ENCODE results near the gene FADS2.

The FADS2 gene

DNA sequence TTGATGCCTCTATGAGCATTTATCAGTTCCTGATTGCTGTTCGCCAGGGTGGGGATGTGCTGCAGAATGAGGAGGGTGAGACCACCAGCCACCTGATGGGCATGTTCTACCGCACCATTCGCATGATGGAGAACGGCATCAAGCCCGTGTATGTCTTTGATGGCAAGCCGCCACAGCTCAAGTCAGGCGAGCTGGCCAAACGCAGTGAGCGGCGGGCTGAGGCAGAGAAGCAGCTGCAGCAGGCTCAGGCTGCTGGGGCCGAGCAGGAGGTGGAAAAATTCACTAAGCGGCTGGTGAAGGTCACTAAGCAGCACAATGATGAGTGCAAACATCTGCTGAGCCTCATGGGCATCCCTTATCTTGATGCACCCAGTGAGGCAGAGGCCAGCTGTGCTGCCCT lies 32.6 kb upstream of the FADS2 start:
- no peak for DNase-seq (ENCODE audit: low read depth in 1 of 2, low spot score in 1 of 2)

DNA sequence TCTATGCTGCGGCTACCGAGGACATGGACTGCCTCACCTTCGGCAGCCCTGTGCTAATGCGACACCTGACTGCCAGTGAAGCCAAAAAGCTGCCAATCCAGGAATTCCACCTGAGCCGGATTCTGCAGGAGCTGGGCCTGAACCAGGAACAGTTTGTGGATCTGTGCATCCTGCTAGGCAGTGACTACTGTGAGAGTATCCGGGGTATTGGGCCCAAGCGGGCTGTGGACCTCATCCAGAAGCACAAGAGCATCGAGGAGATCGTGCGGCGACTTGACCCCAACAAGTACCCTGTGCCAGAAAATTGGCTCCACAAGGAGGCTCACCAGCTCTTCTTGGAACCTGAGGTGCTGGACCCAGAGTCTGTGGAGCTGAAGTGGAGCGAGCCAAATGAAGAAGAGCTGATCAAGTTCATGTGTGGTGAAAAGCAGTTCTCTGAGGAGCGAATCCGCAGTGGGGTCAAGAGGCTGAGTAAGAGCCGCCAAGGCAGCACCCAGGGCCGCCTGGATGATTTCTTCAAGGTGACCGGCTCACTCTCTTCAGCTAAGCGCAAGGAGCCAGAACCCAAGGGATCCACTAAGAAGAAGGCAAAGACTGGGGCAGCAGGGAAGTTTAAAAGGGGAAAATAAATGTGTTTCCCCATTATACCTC lies 32.1 kb upstream of the FADS2 start:
- TF ChIP-seq SPI1 (IDR thresholded peaks at IDR 0.05; ENCODE audit: borderline replicate concordance, low read depth) (no peak), POLR2AphosphoS5 (IDR thresholded peaks at IDR 0.05; ENCODE audit: low read depth) (no peak), GABPA (IDR thresholded peaks at IDR 0.05; ENCODE audit: low read depth) (no peak)
- TF ChIP-seq, protein P1, sequence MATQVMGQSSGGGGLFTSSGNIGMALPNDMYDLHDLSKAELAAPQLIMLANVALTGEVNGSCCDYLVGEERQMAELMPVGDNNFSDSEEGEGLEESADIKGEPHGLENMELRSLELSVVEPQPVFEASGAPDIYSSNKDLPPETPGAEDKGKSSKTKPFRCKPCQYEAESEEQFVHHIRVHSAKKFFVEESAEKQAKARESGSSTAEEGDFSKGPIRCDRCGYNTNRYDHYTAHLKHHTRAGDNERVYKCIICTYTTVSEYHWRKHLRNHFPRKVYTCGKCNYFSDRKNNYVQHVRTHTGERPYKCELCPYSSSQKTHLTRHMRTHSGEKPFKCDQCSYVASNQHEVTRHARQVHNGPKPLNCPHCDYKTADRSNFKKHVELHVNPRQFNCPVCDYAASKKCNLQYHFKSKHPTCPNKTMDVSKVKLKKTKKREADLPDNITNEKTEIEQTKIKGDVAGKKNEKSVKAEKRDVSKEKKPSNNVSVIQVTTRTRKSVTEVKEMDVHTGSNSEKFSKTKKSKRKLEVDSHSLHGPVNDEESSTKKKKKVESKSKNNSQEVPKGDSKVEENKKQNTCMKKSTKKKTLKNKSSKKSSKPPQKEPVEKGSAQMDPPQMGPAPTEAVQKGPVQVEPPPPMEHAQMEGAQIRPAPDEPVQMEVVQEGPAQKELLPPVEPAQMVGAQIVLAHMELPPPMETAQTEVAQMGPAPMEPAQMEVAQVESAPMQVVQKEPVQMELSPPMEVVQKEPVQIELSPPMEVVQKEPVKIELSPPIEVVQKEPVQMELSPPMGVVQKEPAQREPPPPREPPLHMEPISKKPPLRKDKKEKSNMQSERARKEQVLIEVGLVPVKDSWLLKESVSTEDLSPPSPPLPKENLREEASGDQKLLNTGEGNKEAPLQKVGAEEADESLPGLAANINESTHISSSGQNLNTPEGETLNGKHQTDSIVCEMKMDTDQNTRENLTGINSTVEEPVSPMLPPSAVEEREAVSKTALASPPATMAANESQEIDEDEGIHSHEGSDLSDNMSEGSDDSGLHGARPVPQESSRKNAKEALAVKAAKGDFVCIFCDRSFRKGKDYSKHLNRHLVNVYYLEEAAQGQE (IDR thresholded peaks at IDR 0.05; ENCODE audit: insufficient replicate concordance, low read depth), result no peak
- TF ChIP-seq, protein P2, sequence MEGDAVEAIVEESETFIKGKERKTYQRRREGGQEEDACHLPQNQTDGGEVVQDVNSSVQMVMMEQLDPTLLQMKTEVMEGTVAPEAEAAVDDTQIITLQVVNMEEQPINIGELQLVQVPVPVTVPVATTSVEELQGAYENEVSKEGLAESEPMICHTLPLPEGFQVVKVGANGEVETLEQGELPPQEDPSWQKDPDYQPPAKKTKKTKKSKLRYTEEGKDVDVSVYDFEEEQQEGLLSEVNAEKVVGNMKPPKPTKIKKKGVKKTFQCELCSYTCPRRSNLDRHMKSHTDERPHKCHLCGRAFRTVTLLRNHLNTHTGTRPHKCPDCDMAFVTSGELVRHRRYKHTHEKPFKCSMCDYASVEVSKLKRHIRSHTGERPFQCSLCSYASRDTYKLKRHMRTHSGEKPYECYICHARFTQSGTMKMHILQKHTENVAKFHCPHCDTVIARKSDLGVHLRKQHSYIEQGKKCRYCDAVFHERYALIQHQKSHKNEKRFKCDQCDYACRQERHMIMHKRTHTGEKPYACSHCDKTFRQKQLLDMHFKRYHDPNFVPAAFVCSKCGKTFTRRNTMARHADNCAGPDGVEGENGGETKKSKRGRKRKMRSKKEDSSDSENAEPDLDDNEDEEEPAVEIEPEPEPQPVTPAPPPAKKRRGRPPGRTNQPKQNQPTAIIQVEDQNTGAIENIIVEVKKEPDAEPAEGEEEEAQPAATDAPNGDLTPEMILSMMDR (IDR thresholded peaks at IDR 0.05; ENCODE audit: insufficient read depth, low read length), result no peak
- Histone ChIP-seq H3K27me3 (ENCODE audit: insufficient read depth, poor library complexity, severe bottlenecking) (no peaks in the 10 kb centered on the region), H3K4me3 (replicated peaks; ENCODE audit: insufficient read depth, low read length) (no peak overlapping the region), H3K27ac (replicated peaks) (no peak overlapping the region)
- no peak for DNase-seq (ENCODE audit: low read depth in 1 of 2, low spot score in 1 of 2)

More for the DNA sequence above, 32.6 kb upstream of the FADS2 start:
- Histone ChIP-seq H3K4me3 (replicated peaks; ENCODE audit: insufficient read depth, low read length) (no peak overlapping the region), H3K27me3 (ENCODE audit: insufficient read depth, poor library complexity, severe bottlenecking) (no peaks in the 10 kb centered on the region), H3K27ac (replicated peaks) (no peak overlapping the region)
- TF ChIP-seq, protein P1 (IDR thresholded peaks at IDR 0.05; ENCODE audit: insufficient replicate concordance, low read depth), result no peak
- no peak for TF ChIP-seq SPI1 (IDR thresholded peaks at IDR 0.05; ENCODE audit: borderline replicate concordance, low read depth)
- no peak for TF ChIP-seq GABPA (IDR thresholded peaks at IDR 0.05; ENCODE audit: low read depth)
- TF ChIP-seq POLR2AphosphoS5 (IDR thresholded peaks at IDR 0.05; ENCODE audit: low read depth), result no peak
- TF ChIP-seq, protein P2 (IDR thresholded peaks at IDR 0.05; ENCODE audit: insufficient read depth, low read length), result no peak

DNA sequence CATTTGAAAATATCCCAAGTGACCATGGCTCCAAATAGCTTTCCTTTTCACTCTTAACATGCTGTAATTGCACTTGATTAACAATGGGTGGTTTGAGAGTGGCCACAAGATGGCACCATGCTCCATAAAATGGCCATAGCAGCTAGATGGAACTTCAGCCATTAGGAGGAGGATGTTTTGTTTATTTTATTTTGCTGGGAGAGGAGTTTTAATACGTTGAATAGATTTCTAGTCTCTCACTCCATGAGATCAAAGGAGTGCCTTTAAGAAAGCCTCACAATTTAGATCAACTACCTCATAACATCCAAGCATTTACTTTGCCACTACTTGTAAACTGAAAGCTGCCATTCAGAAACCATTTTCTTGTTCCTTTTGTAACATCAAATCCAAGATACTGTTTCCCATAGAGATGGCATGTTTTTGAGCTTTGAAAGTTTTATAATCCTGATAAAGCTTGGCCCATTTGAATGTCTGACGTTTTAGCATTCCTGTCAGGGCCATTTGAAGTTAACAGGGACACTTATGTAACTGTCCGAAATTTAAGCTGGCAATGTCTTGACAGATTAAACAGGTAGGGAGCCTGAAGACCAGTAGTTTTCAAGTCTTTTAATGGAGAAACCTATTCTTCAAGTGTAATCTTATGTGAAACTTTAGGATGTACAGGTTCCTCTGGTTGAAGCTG lies 30.7 kb upstream of the FADS2 start:
- no peak overlapping the region for H3K27ac ChIP-seq (replicated peaks)
- TF ChIP-seq, protein P1 (IDR thresholded peaks at IDR 0.05; ENCODE audit: insufficient replicate concordance, low read depth), result no peak
- TF ChIP-seq, protein P2 (IDR thresholded peaks at IDR 0.05; ENCODE audit: insufficient read depth, low read length), result peak; percentile 50
- TF ChIP-seq GABPA (IDR thresholded peaks at IDR 0.05; ENCODE audit: low read depth) (no peak), POLR2AphosphoS5 (IDR thresholded peaks at IDR 0.05; ENCODE audit: low read depth) (0 out of 2 replicates have a peak, but pooled peaks have one; percentile 28), SPI1 (IDR thresholded peaks at IDR 0.05; ENCODE audit: borderline replicate concordance, low read depth) (no peak)
- no peaks in the 10 kb centered on the region for H3K27me3 ChIP-seq (ENCODE audit: insufficient read depth, poor library complexity, severe bottlenecking)
- H3K4me3 ChIP-seq (replicated peaks; ENCODE audit: insufficient read depth, low read length), result no peak overlapping the region
- peak in 1 of 2 experiments; percentile 65 for DNase-seq (ENCODE audit: low read depth in 1 of 2, low spot score in 1 of 2)
